HG02852 (cell line): ENCODE results near the gene ARHGEF5.
"Not testable (repeated sequence)": the region's sequence is repeated elsewhere in the genome, so short reads cannot be mapped to it uniquely, and the experiment has no call there.

Experiments
- ATAC-seq: cut with Tn5 transposase; IDR thresholded peaks from one replicate; pipeline ENCODE4 v1.9.1; 2021; ENCODE audit warnings: mild to moderate bottlenecking, moderate library complexity; ENCODE audit not compliant: unreplicated experiment

ARHGEF5 gene

GRCh38 chr7:144355176-144355822 is at the start of gene ARHGEF5:
TSS of gene ARHGEF5 (plus strand) at chr7:144355402. CDS start at chr7:144362670, 7,268 bp downstream.
- ATAC-seq: peak; percentile 75

GRCh38 chr7:144309702-144310101 is 45.5 kb upstream of the ARHGEF5 start:
- not testable (repeated sequence) for ATAC-seq

- not testable (repeated sequence) for ATAC-seq
Measured at GRCh38 chr7:144311218-144311617, 44.0 kb upstream of the ARHGEF5 start.

GRCh38 chr7:144311872-144312469 is 43.2 kb upstream of the ARHGEF5 start, which contains the start of gene OR2A1:
TSS of gene OR2A1 (plus strand) at chr7:144312419. CDS start at chr7:144318125, 5,706 bp downstream.
- not testable (repeated sequence) for ATAC-seq

GRCh38 chr7:144317537-144317936 is 37.7 kb upstream of the ARHGEF5 start:
- ATAC-seq: not testable (repeated sequence)

- not testable (repeated sequence) for ATAC-seq
Measured at GRCh38 chr7:144319547-144319946, 35.7 kb upstream of the ARHGEF5 start.

GRCh38 chr7:144321677-144322206 is 33.5 kb upstream of the ARHGEF5 start:
- ATAC-seq: not testable (repeated sequence)

GRCh38 chr7:144323359-144323758 is 31.8 kb upstream of the ARHGEF5 start:
- ATAC-seq: not testable (repeated sequence)

- ATAC-seq: not testable (repeated sequence)
Measured at GRCh38 chr7:144325868-144326267, 29.3 kb upstream of the ARHGEF5 start.

GRCh38 chr7:144330044-144330443 is 25.2 kb upstream of the ARHGEF5 start:
- ATAC-seq: not testable (repeated sequence)

GRCh38 chr7:144331221-144331995 is 23.8 kb upstream of the ARHGEF5 start:
- ATAC-seq: peak; percentile 53

GRCh38 chr7:144331996-144332288 is 23.3 kb upstream of the ARHGEF5 start:
- not testable (repeated sequence) for ATAC-seq

GRCh38 chr7:144348625-144349024 is 6.6 kb upstream of the ARHGEF5 start:
- ATAC-seq: peak; percentile 38

GRCh38 chr7:144351667-144352066 is 3.5 kb upstream of the ARHGEF5 start:
- not testable (repeated sequence) for ATAC-seq

- not testable (repeated sequence) for ATAC-seq
Measured at GRCh38 chr7:144356185-144356584, 983 bp downstream of the ARHGEF5 start.

- not testable (repeated sequence) for ATAC-seq
Measured at GRCh38 chr7:144356860-144357259, 1.7 kb downstream of the ARHGEF5 start.

GRCh38 chr7:144362061-144362460 is 6.9 kb downstream of the ARHGEF5 start:
- not testable (repeated sequence) for ATAC-seq

- ATAC-seq: not testable (repeated sequence)
Measured at GRCh38 chr7:144365523-144365922, 10.3 kb downstream of the ARHGEF5 start.

GRCh38 chr7:144367250-144367649 is 12.0 kb downstream of the ARHGEF5 start:
- ATAC-seq: not testable (repeated sequence)

GRCh38 chr7:144369221-144369620 is 14.0 kb downstream of the ARHGEF5 start:
- ATAC-seq: not testable (repeated sequence)

GRCh38 chr7:144378651-144379050 is 23.4 kb downstream of the ARHGEF5 start:
- no peak for ATAC-seq
